ENCODE measurements around the gene PBX3.

PBX3 gene

DNA sequence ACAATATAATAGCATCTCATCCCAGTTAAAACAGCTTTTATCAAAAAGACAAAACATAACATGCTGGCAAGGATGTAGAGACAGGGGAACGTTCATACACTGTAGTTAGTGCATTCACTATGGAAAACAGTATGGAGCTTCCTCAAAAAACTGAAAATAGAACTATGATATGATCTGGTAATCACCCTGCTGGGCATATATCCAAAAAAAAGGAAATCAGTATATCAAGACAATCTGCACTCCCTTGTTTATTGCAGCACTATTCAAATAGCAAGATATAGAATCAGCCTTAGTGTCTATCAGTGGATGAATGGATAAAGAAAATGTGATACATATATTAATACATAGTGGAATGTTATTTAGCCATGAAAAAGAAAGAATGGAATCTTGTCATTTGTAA is 88.5 kb downstream of the PBX3 start:
- CTCF ChIA-PET, result interaction anchor here (0.6 kb wide), 1 partner anchor 8 kb away, joined by 3 read pairs; no protein-coding TSS in a partner anchor
- TF ChIP-seq CTBP1 (IDR thresholded peaks at IDR 0.05; ENCODE audit: borderline replicate concordance) (no peak), ELF4 (IDR thresholded peaks at IDR 0.05) (no peak), SUZ12 (IDR thresholded peaks at IDR 0.05) (no peak), ZNF384 (IDR thresholded peaks at IDR 0.05) (no peak), FOXK2 (IDR thresholded peaks at IDR 0.05) (no peak), BHLHE40 (IDR thresholded peaks at IDR 0.05; ENCODE audit: borderline replicate concordance) (no peak), NFRKB (IDR thresholded peaks at IDR 0.05) (no peak), HDGF (IDR thresholded peaks at IDR 0.05; ENCODE audit: borderline replicate concordance) (no peak), FOXM1 (IDR thresholded peaks at IDR 0.05; ENCODE audit: borderline replicate concordance) (no peak), ARNT (IDR thresholded peaks at IDR 0.05) (no peak), FOXA1 (IDR thresholded peaks at IDR 0.05) (no peak), SP1 (IDR thresholded peaks at IDR 0.05) (no peak), L3MBTL2 (conservative IDR thresholded peaks at IDR 0.05) (no peak)
- POLR2A ChIA-PET, result no interaction called here
- no peak for DNase-seq (ENCODE audit: extremely low spot score)

DNA sequence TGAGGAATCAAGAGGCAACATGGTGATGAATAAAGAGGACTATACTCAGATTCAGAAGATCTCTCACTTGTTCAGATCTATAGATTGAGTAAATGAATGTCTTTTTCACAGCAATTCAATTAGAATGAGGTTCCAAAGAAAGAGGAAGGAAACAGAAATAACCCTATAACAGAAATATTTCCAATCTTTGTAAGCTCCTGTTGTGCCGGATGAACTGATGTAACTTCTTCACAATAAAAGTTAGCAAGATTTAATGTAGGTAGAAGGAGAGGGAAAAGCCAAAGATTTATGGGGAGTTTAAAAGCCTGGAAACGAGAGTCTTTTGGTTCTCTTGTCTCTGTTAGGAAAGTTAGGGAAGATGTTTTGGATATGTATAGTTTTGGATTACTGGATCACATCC is 92.1 kb downstream of the PBX3 start:
- POLR2A ChIA-PET, result no interaction called here

DNA sequence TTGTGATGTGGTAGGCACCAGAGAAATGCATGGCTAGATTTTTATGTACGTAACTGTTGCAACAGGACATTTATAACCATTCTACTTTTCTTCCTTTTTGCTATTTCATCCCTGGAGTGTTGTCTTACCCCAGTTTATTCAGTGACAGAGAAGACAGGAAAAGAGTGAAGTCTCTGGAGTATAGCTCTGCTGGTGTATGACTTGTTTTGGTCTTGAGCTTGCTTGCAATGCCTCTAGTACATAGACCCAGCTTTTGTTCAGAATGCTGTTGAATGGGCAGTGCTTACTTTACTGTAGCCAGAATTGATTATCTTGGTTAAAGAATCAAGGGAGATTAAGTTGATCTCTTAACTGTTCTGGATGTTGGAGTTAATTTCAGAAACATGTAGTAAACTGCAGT is 94.3 kb downstream of the PBX3 start:
- CTCF ChIA-PET, result interaction anchor here (0.7 kb wide), 2 partner anchors 20 to 233 kb away, joined by 3 to 4 read pairs; no protein-coding TSS in a partner anchor
- POLR2A ChIA-PET, result interaction anchor here (0.9 to 1.8 kb wide), 2 partner anchors 10 to 134 kb away, joined by 3 to 4 read pairs; partner anchors contain the start of gene MAPKAP1
- no peak for TF ChIP-seq TARDBP (IDR thresholded peaks at IDR 0.05)
- no peak for TF ChIP-seq ELF4 (IDR thresholded peaks at IDR 0.05)
- TF ChIP-seq SP1 (IDR thresholded peaks at IDR 0.05), result no peak
- no peak for TF ChIP-seq L3MBTL2 (conservative IDR thresholded peaks at IDR 0.05)
- TF ChIP-seq NFRKB (IDR thresholded peaks at IDR 0.05), result no peak
- no peak for TF ChIP-seq FOXK2 (IDR thresholded peaks at IDR 0.05)
- TF ChIP-seq, protein P1, sequence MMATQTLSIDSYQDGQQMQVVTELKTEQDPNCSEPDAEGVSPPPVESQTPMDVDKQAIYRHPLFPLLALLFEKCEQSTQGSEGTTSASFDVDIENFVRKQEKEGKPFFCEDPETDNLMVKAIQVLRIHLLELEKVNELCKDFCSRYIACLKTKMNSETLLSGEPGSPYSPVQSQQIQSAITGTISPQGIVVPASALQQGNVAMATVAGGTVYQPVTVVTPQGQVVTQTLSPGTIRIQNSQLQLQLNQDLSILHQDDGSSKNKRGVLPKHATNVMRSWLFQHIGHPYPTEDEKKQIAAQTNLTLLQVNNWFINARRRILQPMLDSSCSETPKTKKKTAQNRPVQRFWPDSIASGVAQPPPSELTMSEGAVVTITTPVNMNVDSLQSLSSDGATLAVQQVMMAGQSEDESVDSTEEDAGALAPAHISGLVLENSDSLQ (IDR thresholded peaks at IDR 0.05), result no peak
- no peak for TF ChIP-seq FOXM1 (IDR thresholded peaks at IDR 0.05; ENCODE audit: borderline replicate concordance)
- TF ChIP-seq SUZ12 (IDR thresholded peaks at IDR 0.05), result no peak
- TF ChIP-seq ZNF384 (IDR thresholded peaks at IDR 0.05), result no peak
- TF ChIP-seq CTBP1 (IDR thresholded peaks at IDR 0.05; ENCODE audit: borderline replicate concordance), result no peak
- TF ChIP-seq LEF1 (IDR thresholded peaks at IDR 0.05; ENCODE audit: borderline replicate concordance), result no peak
- no peak for TF ChIP-seq FOXA1 (IDR thresholded peaks at IDR 0.05)
- TF ChIP-seq ARNT (IDR thresholded peaks at IDR 0.05), result no peak
- TF ChIP-seq HDGF (IDR thresholded peaks at IDR 0.05; ENCODE audit: borderline replicate concordance), result no peak
- TF ChIP-seq BHLHE40 (IDR thresholded peaks at IDR 0.05; ENCODE audit: borderline replicate concordance), result no peak
- no peak for DNase-seq (ENCODE audit: extremely low spot score)

More for the DNA sequence above, 92.1 kb downstream of the PBX3 start:
- CTCF ChIA-PET, result no interaction called here
- DNase-seq (ENCODE audit: extremely low spot score), result no peak
- TF ChIP-seq L3MBTL2 (conservative IDR thresholded peaks at IDR 0.05) (no peak), FOXM1 (IDR thresholded peaks at IDR 0.05; ENCODE audit: borderline replicate concordance) (no peak), BHLHE40 (IDR thresholded peaks at IDR 0.05; ENCODE audit: borderline replicate concordance) (no peak), HDGF (IDR thresholded peaks at IDR 0.05; ENCODE audit: borderline replicate concordance) (no peak), ARNT (IDR thresholded peaks at IDR 0.05) (no peak), FOXK2 (IDR thresholded peaks at IDR 0.05) (no peak), TARDBP (IDR thresholded peaks at IDR 0.05) (no peak), NFRKB (IDR thresholded peaks at IDR 0.05) (no peak), ELF4 (IDR thresholded peaks at IDR 0.05) (no peak), ZNF384 (IDR thresholded peaks at IDR 0.05) (no peak), LEF1 (IDR thresholded peaks at IDR 0.05; ENCODE audit: borderline replicate concordance) (no peak)

DNA sequence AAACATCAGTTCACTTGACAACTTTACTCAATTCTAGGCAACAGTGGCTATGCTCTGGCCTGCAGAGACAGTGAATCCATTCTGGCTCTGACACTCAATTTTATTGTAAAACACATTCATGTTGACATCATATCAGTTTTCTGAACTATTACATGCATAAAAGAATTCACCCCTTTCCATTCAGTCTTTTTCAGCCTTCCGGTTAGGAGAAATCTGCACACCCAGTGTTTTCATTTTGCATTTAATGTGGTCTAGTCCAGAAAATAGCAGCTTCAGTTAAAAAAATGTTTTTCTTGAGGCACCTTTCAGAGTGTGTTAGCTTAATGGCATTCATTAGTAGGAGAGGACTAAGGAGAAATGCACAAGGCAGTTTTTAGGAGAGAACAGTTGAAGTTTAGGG is 95.1 kb downstream of the PBX3 start:
- TF ChIP-seq ARNT (IDR thresholded peaks at IDR 0.05), result no peak
- no peak for TF ChIP-seq FOXK2 (IDR thresholded peaks at IDR 0.05)
- TF ChIP-seq ZNF384 (IDR thresholded peaks at IDR 0.05), result no peak
- no peak for TF ChIP-seq CTBP1 (IDR thresholded peaks at IDR 0.05; ENCODE audit: borderline replicate concordance)
- TF ChIP-seq FOXA1 (IDR thresholded peaks at IDR 0.05), result no peak
- ChIA-PET POLR2A (interaction anchor here (0.9 to 1.8 kb wide), 2 partner anchors 9 to 135 kb away, joined by 3 to 4 read pairs; partner anchors contain the start of gene MAPKAP1), CTCF (interaction anchor here (0.7 kb wide), 1 partner anchor 21 kb away, joined by 3 read pairs; no protein-coding TSS in a partner anchor)
- no peak for DNase-seq (ENCODE audit: extremely low spot score)

DNA sequence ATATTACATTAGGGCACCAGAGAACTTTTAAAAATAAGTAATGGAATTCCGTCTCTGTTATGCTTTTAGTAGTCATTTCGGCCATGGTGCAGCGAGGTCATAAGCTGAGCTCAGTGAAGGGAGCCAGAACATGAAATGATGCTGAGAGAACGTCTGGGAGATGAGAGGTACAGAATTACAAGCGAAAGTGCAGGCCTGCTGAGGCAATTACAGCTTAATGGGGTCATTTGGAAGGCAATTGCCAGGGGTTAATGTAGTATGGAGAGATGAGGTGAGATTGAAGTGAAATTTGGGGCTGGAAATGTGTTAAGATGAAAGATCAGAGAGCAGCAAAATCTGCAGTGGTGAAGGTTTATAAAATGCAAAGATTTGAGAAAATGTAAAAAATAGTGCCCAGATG is 96.5 kb downstream of the PBX3 start:
- CTCF ChIA-PET, result interaction anchor here (0.6 kb wide), 1 partner anchor 8 kb away, joined by 3 read pairs; no protein-coding TSS in a partner anchor
- POLR2A ChIA-PET, result no interaction called here
- peak; percentile 57 for DNase-seq (ENCODE audit: extremely low spot score)
- TF ChIP-seq, protein P1 (IDR thresholded peaks at IDR 0.05), result peak; percentile 64
- TF ChIP-seq SP1 (IDR thresholded peaks at IDR 0.05) (no peak), CTBP1 (IDR thresholded peaks at IDR 0.05; ENCODE audit: borderline replicate concordance) (peak; percentile 96)

DNA sequence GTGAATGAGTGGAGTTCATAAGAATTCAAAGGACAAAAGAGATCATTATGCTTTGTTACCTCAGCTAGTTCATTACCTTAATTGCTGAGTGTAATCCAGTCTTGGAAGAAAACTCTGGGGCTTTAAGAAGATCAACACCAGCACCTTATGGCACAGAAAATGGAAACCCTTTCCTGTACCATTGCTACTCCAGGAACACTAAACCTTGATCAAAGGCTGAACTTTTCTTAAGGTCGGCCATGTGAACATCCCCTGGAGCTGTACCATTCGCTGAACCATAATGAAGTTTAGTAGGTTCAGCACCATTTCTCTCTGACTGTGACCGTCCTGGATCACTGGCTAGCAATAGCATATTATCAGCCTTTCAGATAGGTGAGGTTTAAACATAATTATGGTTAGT is 97.4 kb downstream of the PBX3 start:
- CTCF ChIA-PET, result no interaction called here
- POLR2A ChIA-PET, result no interaction called here
- no peak for TF ChIP-seq ARNT (IDR thresholded peaks at IDR 0.05)
- DNase-seq (ENCODE audit: extremely low spot score), result no peak

DNA sequence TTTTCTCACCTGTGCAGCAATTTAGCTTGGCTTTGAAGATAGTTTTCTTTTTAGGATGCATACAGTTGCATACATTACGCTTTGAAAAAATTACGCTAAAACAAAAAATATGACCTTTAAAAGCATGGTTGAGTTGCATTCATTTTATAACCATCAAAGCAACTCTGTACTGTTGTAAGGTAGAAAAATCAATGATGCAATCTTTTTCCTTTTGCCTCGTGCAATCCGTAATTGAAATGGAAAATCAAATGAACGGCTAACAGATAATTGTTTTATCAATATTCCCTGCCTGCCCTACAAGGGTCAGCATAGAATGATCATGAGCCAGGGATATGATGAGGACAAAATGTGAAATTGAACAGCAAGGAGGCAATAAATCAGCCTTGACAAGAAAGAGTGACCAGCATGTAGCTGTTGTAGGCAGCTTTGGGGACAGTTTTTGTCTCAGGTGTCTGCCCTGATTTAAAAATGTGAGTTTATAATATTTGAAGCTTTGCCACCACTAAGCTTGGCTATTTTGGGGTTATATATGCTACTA is 98.2 kb downstream of the PBX3 start:
- no peak for DNase-seq (ENCODE audit: extremely low spot score)
- CTCF ChIA-PET, result no interaction called here
- no peak for TF ChIP-seq CTBP1 (IDR thresholded peaks at IDR 0.05; ENCODE audit: borderline replicate concordance)
- TF ChIP-seq, protein P1 (IDR thresholded peaks at IDR 0.05), result peak; percentile 87
- POLR2A ChIA-PET, result no interaction called here
